GM23338 (cell line): ENCODE data around the gene EPS8L3.

Experiments used
- CREB1 ChIP-seq: fragments of 250-450 bp; sonication (Bioruptor Pico); IDR thresholded peaks from 2 replicates; pipeline ENCODE4 v1.5.0; 2020; ENCODE audit warnings: low read depth, mild to moderate bottlenecking, moderate library complexity
- CTCF ChIP-seq, 2 experiments: fragments of 200-600 bp in 1 of 2; sonication (generic) in 1 of 2; conservative IDR thresholded peaks; 2 replicates each; pipeline versions ENCODE4 v1.5.1 to v1.6.1; 2016 to 2017; ENCODE audit warnings: antibody characterized with exemption in 2 of 2, low read depth in 2 of 2, mild to moderate bottlenecking in 2 of 2, moderate library complexity in 1 of 2
- EZH2 ChIP-seq: fragments of 200-600 bp; sonication (generic); IDR thresholded peaks from one replicate; pipeline ENCODE4 v1.8.0; 2017; ENCODE audit warnings: antibody characterized with exemption, mild to moderate bottlenecking, low read depth; ENCODE audit not compliant: unreplicated experiment
- EZH2phosphoT487 ChIP-seq: fragments of 200-600 bp; sonication (generic); IDR thresholded peaks from one replicate; pipeline ENCODE4 v1.8.1; 2018; ENCODE audit warnings: antibody characterized with exemption; ENCODE audit not compliant: unreplicated experiment
- JUNB ChIP-seq: IDR thresholded peaks from one replicate; pipeline ENCODE4 v1.6.1; 2016; ENCODE audit warnings: antibody characterized with exemption; ENCODE audit not compliant: unreplicated experiment
- NANOG ChIP-seq: IDR thresholded peaks from 2 replicates; pipeline ENCODE4 v1.6.1; 2016; ENCODE audit warnings: antibody characterized with exemption, borderline replicate concordance
- POLR2AphosphoS5 ChIP-seq: IDR thresholded peaks from 2 replicates; pipeline ENCODE4 v1.6.1; 2016; ENCODE audit warnings: antibody characterized with exemption, low read depth
- STAT1 ChIP-seq: IDR thresholded peaks from one replicate; pipeline ENCODE4 v1.6.1; 2016; ENCODE audit warnings: antibody characterized with exemption; ENCODE audit not compliant: unreplicated experiment
- ZNF114 ChIP-seq: fragments of 250-450 bp; sonication (Bioruptor Pico); IDR thresholded peaks from 2 replicates; pipeline ENCODE4 v1.5.0; 2020; ENCODE audit warnings: mild to moderate bottlenecking, moderate library complexity
- ZNF331 ChIP-seq: fragments of 250-450 bp; sonication (Bioruptor Pico); IDR thresholded peaks from 2 replicates; pipeline ENCODE4 v1.5.0; 2020; ENCODE audit warnings: low read depth, mild to moderate bottlenecking, moderate library complexity
- TF ChIP-seq, protein P1 (sequence below): IDR thresholded peaks from one replicate; pipeline ENCODE4 v1.6.1; 2018; ENCODE audit warnings: antibody characterized with exemption; ENCODE audit not compliant: unreplicated experiment
- TF ChIP-seq, protein P2 (sequence below): fragments of 250-450 bp; sonication (Bioruptor Pico); IDR thresholded peaks from 2 replicates; pipeline ENCODE4 v1.5.0; 2020; ENCODE audit warnings: mild to moderate bottlenecking, moderate library complexity
- TF ChIP-seq, protein P3 (sequence below): IDR thresholded peaks from 2 replicates; pipeline ENCODE4 v1.6.1; 2016; ENCODE audit warnings: antibody characterized with exemption

- TF ChIP-seq CTCF (conservative IDR thresholded peaks at IDR 0.05; ENCODE audit: low read depth in 2 of 2) (no peak), POLR2AphosphoS5 (no peak), EZH2phosphoT487 (no peak), JUNB (no peak), EZH2 (no peak), CREB1 (no peak), ZNF331 (CRISPR knock-in tag) (no peak), STAT1 (no peak), NANOG (no peak), ZNF114 (CRISPR knock-in tag) (no peak)
- TF ChIP-seq, protein P1, sequence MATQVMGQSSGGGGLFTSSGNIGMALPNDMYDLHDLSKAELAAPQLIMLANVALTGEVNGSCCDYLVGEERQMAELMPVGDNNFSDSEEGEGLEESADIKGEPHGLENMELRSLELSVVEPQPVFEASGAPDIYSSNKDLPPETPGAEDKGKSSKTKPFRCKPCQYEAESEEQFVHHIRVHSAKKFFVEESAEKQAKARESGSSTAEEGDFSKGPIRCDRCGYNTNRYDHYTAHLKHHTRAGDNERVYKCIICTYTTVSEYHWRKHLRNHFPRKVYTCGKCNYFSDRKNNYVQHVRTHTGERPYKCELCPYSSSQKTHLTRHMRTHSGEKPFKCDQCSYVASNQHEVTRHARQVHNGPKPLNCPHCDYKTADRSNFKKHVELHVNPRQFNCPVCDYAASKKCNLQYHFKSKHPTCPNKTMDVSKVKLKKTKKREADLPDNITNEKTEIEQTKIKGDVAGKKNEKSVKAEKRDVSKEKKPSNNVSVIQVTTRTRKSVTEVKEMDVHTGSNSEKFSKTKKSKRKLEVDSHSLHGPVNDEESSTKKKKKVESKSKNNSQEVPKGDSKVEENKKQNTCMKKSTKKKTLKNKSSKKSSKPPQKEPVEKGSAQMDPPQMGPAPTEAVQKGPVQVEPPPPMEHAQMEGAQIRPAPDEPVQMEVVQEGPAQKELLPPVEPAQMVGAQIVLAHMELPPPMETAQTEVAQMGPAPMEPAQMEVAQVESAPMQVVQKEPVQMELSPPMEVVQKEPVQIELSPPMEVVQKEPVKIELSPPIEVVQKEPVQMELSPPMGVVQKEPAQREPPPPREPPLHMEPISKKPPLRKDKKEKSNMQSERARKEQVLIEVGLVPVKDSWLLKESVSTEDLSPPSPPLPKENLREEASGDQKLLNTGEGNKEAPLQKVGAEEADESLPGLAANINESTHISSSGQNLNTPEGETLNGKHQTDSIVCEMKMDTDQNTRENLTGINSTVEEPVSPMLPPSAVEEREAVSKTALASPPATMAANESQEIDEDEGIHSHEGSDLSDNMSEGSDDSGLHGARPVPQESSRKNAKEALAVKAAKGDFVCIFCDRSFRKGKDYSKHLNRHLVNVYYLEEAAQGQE = no peak
- TF ChIP-seq, protein P2, sequence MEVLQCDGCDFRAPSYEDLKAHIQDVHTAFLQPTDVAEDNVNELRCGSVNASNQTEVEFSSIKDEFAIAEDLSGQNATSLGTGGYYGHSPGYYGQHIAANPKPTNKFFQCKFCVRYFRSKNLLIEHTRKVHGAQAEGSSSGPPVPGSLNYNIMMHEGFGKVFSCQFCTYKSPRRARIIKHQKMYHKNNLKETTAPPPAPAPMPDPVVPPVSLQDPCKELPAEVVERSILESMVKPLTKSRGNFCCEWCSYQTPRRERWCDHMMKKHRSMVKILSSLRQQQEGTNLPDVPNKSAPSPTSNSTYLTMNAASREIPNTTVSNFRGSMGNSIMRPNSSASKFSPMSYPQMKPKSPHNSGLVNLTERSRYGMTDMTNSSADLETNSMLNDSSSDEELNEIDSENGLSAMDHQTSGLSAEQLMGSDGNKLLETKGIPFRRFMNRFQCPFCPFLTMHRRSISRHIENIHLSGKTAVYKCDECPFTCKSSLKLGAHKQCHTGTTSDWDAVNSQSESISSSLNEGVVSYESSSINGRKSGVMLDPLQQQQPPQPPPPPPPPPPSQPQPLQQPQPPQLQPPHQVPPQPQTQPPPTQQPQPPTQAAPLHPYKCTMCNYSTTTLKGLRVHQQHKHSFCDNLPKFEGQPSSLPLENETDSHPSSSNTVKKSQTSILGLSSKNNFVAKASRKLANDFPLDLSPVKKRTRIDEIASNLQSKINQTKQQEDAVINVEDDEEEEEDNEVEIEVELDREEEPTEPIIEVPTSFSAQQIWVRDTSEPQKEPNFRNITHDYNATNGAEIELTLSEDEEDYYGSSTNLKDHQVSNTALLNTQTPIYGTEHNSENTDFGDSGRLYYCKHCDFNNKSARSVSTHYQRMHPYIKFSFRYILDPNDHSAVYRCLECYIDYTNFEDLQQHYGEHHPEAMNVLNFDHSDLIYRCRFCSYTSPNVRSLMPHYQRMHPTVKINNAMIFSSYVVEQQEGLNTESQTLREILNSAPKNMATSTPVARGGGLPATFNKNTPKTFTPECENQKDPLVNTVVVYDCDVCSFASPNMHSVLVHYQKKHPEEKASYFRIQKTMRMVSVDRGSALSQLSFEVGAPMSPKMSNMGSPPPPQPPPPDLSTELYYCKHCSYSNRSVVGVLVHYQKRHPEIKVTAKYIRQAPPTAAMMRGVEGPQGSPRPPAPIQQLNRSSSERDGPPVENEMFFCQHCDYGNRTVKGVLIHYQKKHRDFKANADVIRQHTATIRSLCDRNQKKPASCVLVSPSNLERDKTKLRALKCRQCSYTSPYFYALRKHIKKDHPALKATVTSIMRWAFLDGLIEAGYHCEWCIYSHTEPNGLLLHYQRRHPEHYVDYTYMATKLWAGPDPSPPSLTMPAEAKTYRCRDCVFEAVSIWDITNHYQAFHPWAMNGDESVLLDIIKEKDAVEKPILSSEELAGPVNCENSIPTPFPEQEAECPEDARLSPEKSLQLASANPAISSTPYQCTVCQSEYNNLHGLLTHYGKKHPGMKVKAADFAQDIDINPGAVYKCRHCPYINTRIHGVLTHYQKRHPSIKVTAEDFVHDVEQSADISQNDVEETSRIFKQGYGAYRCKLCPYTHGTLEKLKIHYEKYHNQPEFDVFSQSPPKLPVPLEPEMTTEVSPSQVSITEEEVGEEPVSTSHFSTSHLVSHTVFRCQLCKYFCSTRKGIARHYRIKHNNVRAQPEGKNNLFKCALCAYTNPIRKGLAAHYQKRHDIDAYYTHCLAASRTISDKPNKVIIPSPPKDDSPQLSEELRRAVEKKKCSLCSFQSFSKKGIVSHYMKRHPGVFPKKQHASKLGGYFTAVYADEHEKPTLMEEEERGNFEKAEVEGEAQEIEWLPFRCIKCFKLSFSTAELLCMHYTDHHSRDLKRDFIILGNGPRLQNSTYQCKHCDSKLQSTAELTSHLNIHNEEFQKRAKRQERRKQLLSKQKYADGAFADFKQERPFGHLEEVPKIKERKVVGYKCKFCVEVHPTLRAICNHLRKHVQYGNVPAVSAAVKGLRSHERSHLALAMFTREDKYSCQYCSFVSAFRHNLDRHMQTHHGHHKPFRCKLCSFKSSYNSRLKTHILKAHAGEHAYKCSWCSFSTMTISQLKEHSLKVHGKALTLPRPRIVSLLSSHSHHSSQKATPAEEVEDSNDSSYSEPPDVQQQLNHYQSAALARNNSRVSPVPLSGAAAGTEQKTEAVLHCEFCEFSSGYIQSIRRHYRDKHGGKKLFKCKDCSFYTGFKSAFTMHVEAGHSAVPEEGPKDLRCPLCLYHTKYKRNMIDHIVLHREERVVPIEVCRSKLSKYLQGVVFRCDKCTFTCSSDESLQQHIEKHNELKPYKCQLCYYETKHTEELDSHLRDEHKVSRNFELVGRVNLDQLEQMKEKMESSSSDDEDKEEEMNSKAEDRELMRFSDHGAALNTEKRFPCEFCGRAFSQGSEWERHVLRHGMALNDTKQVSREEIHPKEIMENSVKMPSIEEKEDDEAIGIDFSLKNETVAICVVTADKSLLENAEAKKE = no peak
- TF ChIP-seq, protein P3, sequence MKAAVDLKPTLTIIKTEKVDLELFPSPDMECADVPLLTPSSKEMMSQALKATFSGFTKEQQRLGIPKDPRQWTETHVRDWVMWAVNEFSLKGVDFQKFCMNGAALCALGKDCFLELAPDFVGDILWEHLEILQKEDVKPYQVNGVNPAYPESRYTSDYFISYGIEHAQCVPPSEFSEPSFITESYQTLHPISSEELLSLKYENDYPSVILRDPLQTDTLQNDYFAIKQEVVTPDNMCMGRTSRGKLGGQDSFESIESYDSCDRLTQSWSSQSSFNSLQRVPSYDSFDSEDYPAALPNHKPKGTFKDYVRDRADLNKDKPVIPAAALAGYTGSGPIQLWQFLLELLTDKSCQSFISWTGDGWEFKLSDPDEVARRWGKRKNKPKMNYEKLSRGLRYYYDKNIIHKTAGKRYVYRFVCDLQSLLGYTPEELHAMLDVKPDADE = no peak
Observed at GRCh38 chr1:109777980-109778625, 14.4 kb upstream of the EPS8L3 start.
